Transverse colon (tissue), 4 donors: ENCODE measurements around the gene BAAT.

Experiments used
- POLR2A ChIP-seq: fragments of 450-650 bp; IDR thresholded peaks from one replicate; pipeline ENCODE4 v1.6.1; 2016; ENCODE audit warnings: antibody characterized with exemption, mild to moderate bottlenecking, moderate library complexity
- POLR2AphosphoS5 ChIP-seq, 3 donors: sonication (generic); formaldehyde crosslinking; IDR thresholded peaks; one replicate each; pipeline ENCODE4 v1.6.1; 2016; ENCODE audit warnings: antibody characterized with exemption in 3 of 3
- TF ChIP-seq, protein P1 (sequence below), 5 experiments: fragments of 200-600 bp in 3 of 5; fragments of 450-650 bp in 2 of 5; sonication (generic) in 3 of 5; IDR thresholded peaks; 1 replicate in 2 of 5; 2 replicates in 3 of 5; pipeline ENCODE4 v1.5.1; 2016 to 2017; ENCODE audit warnings: antibody characterized with exemption in 5 of 5, inconsistent platforms in 3 of 5, mild to moderate bottlenecking in 2 of 5, moderate library complexity in 1 of 5

DNA sequence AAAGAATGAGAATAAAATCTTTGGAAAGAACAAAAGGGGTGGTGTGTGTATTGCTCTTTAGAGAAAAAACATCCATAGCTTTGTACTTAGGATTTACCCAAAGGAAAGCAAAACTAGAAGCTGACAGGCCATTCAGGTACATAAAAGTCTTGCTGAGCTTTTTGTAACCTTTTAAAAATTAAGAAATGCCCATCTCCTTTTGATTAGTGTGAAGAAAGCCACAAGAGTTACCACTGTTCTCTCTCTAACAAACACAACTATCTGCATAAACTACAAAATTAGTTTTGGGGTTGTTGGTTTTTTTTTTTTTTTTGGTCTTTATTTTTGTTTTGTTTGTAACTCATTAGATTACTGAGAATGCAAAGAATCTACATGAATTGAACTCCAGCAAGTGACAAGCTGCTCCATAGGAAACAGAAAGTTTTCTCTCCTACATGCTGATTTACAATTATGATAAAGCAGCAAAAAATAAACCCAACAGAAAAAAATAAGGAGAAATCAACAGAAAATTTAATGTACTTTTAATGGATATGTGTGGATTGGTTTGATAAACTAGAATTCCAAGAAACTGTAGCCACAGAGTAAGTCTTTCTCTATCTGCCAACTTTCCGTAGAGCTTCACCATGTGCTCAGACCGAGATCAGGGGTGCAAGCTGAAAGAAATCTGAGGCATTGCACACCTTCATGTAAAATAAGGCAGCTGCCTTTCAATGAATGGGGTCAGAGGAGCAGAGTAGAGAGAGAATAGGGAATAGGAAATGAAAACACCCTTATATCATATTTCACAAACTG is 12.3 kb downstream of the BAAT start:
- TF ChIP-seq, protein P1, sequence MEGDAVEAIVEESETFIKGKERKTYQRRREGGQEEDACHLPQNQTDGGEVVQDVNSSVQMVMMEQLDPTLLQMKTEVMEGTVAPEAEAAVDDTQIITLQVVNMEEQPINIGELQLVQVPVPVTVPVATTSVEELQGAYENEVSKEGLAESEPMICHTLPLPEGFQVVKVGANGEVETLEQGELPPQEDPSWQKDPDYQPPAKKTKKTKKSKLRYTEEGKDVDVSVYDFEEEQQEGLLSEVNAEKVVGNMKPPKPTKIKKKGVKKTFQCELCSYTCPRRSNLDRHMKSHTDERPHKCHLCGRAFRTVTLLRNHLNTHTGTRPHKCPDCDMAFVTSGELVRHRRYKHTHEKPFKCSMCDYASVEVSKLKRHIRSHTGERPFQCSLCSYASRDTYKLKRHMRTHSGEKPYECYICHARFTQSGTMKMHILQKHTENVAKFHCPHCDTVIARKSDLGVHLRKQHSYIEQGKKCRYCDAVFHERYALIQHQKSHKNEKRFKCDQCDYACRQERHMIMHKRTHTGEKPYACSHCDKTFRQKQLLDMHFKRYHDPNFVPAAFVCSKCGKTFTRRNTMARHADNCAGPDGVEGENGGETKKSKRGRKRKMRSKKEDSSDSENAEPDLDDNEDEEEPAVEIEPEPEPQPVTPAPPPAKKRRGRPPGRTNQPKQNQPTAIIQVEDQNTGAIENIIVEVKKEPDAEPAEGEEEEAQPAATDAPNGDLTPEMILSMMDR (IDR thresholded peaks at IDR 0.05): no peak
- no peak for TF ChIP-seq POLR2A
- TF ChIP-seq POLR2AphosphoS5 (IDR thresholded peaks at IDR 0.05): no peak
